SJSA1 (cell line): Measurements from ENCODE around the gene FOXP2. TPM values are rescaled to one million over a fixed set of nuclear protein-coding genes. Genes with fewer than 3 reads are reported as not detected.

Experiments
- DNase-seq, 2 experiments: peaks; one replicate each; pipeline ENCODE4 v3.0.0-alpha.2; 2015 to 2020; ENCODE audit warnings: low spot score in 2 of 2, low read depth in 1 of 2
- H3K27ac ChIP-seq: fragments of 250-450 bp; sonication (Bioruptor Pico); 2 replicates; pipeline ENCODE4 v1.5.1; 2020; ENCODE audit warnings: mild to moderate bottlenecking, moderate library complexity
- H3K27me3 ChIP-seq: fragments of 250-450 bp; sonication (Bioruptor Pico); replicated peaks from 2 replicates; pipeline ENCODE4 v1.5.1; 2020; ENCODE audit warnings: mild to moderate bottlenecking, moderate library complexity
- H3K36me3 ChIP-seq: fragments of 250-450 bp; sonication (Bioruptor Pico); 2 replicates; pipeline ENCODE4 v1.5.1; 2020; ENCODE audit warnings: mild to moderate bottlenecking
- H3K4me1 ChIP-seq: fragments of 250-450 bp; sonication (Bioruptor Pico); replicated peaks from 2 replicates; pipeline ENCODE4 v1.6.1; 2021; ENCODE audit warnings: mild to moderate bottlenecking
- H3K4me3 ChIP-seq: fragments of 250-450 bp; sonication (Bioruptor Pico); 2 replicates; pipeline ENCODE4 v1.5.1; 2020; ENCODE audit warnings: mild to moderate bottlenecking
- H3K9me3 ChIP-seq: fragments of 250-450 bp; sonication (Bioruptor Pico); replicated peaks from 2 replicates; pipeline ENCODE4 v1.5.1; 2020; ENCODE audit warnings: mild to moderate bottlenecking
- total RNA-seq: library from RNA; depleted of rRNA; stranded (reverse); fragments of >200 nt; shearing (Covaris generic); gene quantifications from 2 replicates; pipeline ENCODE4 v1.2.3, GENCODE V29; 2014

Gene FOXP2
- total RNA-seq, 1 experiment from 2014 or later = not detected

GRCh38 chr7:114649689-114650088, 235.1 kb downstream of the FOXP2 start:
- no peaks in the 10 kb centered on the region for H3K9me3 ChIP-seq
- H3K4me1 ChIP-seq = no peaks in the 10 kb centered on the region
- no peak overlapping the region for H3K27ac ChIP-seq
- no peaks in the 10 kb centered on the region for H3K36me3 ChIP-seq
- no peaks in the 10 kb centered on the region; the same call in 1 of the 2 replicates for H3K27me3 ChIP-seq
- DNase-seq = no peak
- no peak overlapping the region for H3K4me3 ChIP-seq

- Histone ChIP-seq H3K27me3 (no peaks in the 10 kb centered on the region; the same call in 1 of the 2 replicates), H3K4me1 (no peaks in the 10 kb centered on the region), H3K36me3 (no peaks in the 10 kb centered on the region), H3K9me3 (no peaks in the 10 kb centered on the region), H3K27ac (no peak overlapping the region), H3K4me3 (no peak overlapping the region)
- DNase-seq = no peak
Measured at GRCh38 chr7:114650491-114650890, 235.9 kb downstream of the FOXP2 start.

GRCh38 chr7:114652041-114652440, 237.4 kb downstream of the FOXP2 start:
- H3K36me3 ChIP-seq = no peaks in the 10 kb centered on the region

GRCh38 chr7:114653364-114654088, 238.9 kb downstream of the FOXP2 start:
- no peak for DNase-seq
- H3K36me3 ChIP-seq = no peaks in the 10 kb centered on the region
- no peaks in the 10 kb centered on the region; the same call in 1 of the 2 replicates for H3K27me3 ChIP-seq
- no peaks in the 10 kb centered on the region for H3K4me1 ChIP-seq
- H3K4me3 ChIP-seq = no peak overlapping the region
- no peak overlapping the region for H3K27ac ChIP-seq
- no peaks in the 10 kb centered on the region for H3K9me3 ChIP-seq

More at GRCh38 chr7:114652041-114652440, 237.4 kb downstream of the FOXP2 start:
- Histone ChIP-seq H3K27me3 (no peaks in the 10 kb centered on the region; the same call in 1 of the 2 replicates), H3K9me3 (no peaks in the 10 kb centered on the region), H3K4me3 (no peak overlapping the region), H3K4me1 (no peaks in the 10 kb centered on the region), H3K27ac (no peak overlapping the region)
- no peak for DNase-seq

- H3K9me3 ChIP-seq = no peaks in the 10 kb centered on the region
- no peak for DNase-seq
- no peaks in the 10 kb centered on the region for H3K4me1 ChIP-seq
- no peak overlapping the region for H3K27ac ChIP-seq
- no peaks in the 10 kb centered on the region; the same call in 1 of the 2 replicates for H3K27me3 ChIP-seq
- H3K36me3 ChIP-seq = no peaks in the 10 kb centered on the region
- H3K4me3 ChIP-seq = no peak overlapping the region
Measured at GRCh38 chr7:114656466-114656865, 241.9 kb downstream of the FOXP2 start.

GRCh38 chr7:114657279-114657678, 242.7 kb downstream of the FOXP2 start:
- H3K4me1 ChIP-seq = no peaks in the 10 kb centered on the region
- H3K27me3 ChIP-seq = peaks cover 4% of the 10 kb centered on the region; the same call in 1 of the 2 replicates
- H3K4me3 ChIP-seq = no peak overlapping the region
- no peak for DNase-seq
- no peak overlapping the region for H3K27ac ChIP-seq
- no peaks in the 10 kb centered on the region for H3K9me3 ChIP-seq
- no peaks in the 10 kb centered on the region for H3K36me3 ChIP-seq

GRCh38 chr7:114658216-114658615, 243.6 kb downstream of the FOXP2 start:
- Histone ChIP-seq H3K4me1 (no peaks in the 10 kb centered on the region), H3K27ac (no peak overlapping the region), H3K36me3 (no peaks in the 10 kb centered on the region), H3K4me3 (no peak overlapping the region), H3K9me3 (no peaks in the 10 kb centered on the region), H3K27me3 (peaks cover 4% of the 10 kb centered on the region; the same call in 1 of the 2 replicates)
- DNase-seq = no peak

- Histone ChIP-seq H3K9me3 (no peaks in the 10 kb centered on the region), H3K4me3 (no peak overlapping the region), H3K27me3 (0 out of 2 replicates have a peak, but pooled peaks cover 4% of the 10 kb centered on the region), H3K27ac (no peak overlapping the region), H3K36me3 (no peaks in the 10 kb centered on the region), H3K4me1 (no peaks in the 10 kb centered on the region)
- DNase-seq = no peak
Measured at GRCh38 chr7:114659409-114660125, 245.0 kb downstream of the FOXP2 start.

GRCh38 chr7:114660126-114660486, 245.5 kb downstream of the FOXP2 start:
- DNase-seq = no peak
- Histone ChIP-seq H3K36me3 (no peaks in the 10 kb centered on the region), H3K4me1 (no peaks in the 10 kb centered on the region), H3K27me3 (0 out of 2 replicates have a peak, but pooled peaks cover 4% of the 10 kb centered on the region), H3K9me3 (no peaks in the 10 kb centered on the region), H3K27ac (no peak overlapping the region), H3K4me3 (no peak overlapping the region)

- H3K36me3 ChIP-seq = no peaks in the 10 kb centered on the region
- H3K4me1 ChIP-seq = no peaks in the 10 kb centered on the region
- no peak overlapping the region for H3K4me3 ChIP-seq
Measured at GRCh38 chr7:114660753-114661152, 246.1 kb downstream of the FOXP2 start.

GRCh38 chr7:114662002-114662677, 247.5 kb downstream of the FOXP2 start:
- H3K4me3 ChIP-seq = no peak overlapping the region
- 0 out of 2 replicates have a peak, but pooled peaks cover 4% of the 10 kb centered on the region for H3K27me3 ChIP-seq
- no peaks in the 10 kb centered on the region for H3K9me3 ChIP-seq
- no peaks in the 10 kb centered on the region for H3K4me1 ChIP-seq
- DNase-seq = no peak
- no peaks in the 10 kb centered on the region for H3K36me3 ChIP-seq
- H3K27ac ChIP-seq = no peak overlapping the region

More at GRCh38 chr7:114660753-114661152, 246.1 kb downstream of the FOXP2 start:
- Histone ChIP-seq H3K9me3 (no peaks in the 10 kb centered on the region), H3K27ac (no peak overlapping the region), H3K27me3 (0 out of 2 replicates have a peak, but pooled peaks cover 4% of the 10 kb centered on the region)
- no peak for DNase-seq

- no peak for DNase-seq
- no peak overlapping the region for H3K4me3 ChIP-seq
- no peaks in the 10 kb centered on the region for H3K36me3 ChIP-seq
- H3K27me3 ChIP-seq = 0 out of 2 replicates have a peak, but pooled peaks cover 4% of the 10 kb centered on the region
- H3K27ac ChIP-seq = no peak overlapping the region
- no peaks in the 10 kb centered on the region for H3K4me1 ChIP-seq
- H3K9me3 ChIP-seq = no peaks in the 10 kb centered on the region
Measured at GRCh38 chr7:114663502-114663901, 248.9 kb downstream of the FOXP2 start.

GRCh38 chr7:114670676-114671075, 256.1 kb downstream of the FOXP2 start:
- H3K27ac ChIP-seq = no peak overlapping the region
- H3K4me1 ChIP-seq = no peaks in the 10 kb centered on the region
- H3K4me3 ChIP-seq = no peak overlapping the region
- no peak for DNase-seq
- no peaks in the 10 kb centered on the region for H3K36me3 ChIP-seq
- H3K27me3 ChIP-seq = 0 out of 2 replicates have a peak, but pooled peaks cover 2% of the 10 kb centered on the region
- no peaks in the 10 kb centered on the region for H3K9me3 ChIP-seq
